ENCODE data around the gene POLR3B. TPM values are rescaled to one million over a fixed set of nuclear protein-coding genes. Genes with fewer than 3 reads are reported as not detected.

The POLR3B gene
- total RNA-seq (2014; rRNA removed; shearing (Covaris generic)) (11.7 and 14.6 TPM in 2 replicates), polyA plus RNA-seq (2016; fragmentation: Nextera tagmentation; extraction: Ambion mirVana) (3.9 and 4.0 TPM in 2 replicates)
- long read RNA-seq, full-length matches to known transcripts, result 1 of 4 reads
- long read RNA-seq, partial matches to known transcripts, result 2 of 4 reads
- long read RNA-seq, other reads (novel, unspliced or antisense), result 1 of 4 reads

- H3K36me3 Mint-ChIP-seq (ENCODE audit: low read depth), result no peaks in the 10 kb centered on the region; the same call in 2 of the 3 replicates
- Histone ChIP-seq H3K4me2 (peak within 1 kb of the TSS; percentile 91), H3F3A (replicated peaks; ENCODE audit: low read depth) (no peaks in the 10 kb centered on the region), H3K4me3 (peak within 1 kb of the TSS; percentile 78), H3K27me3 (ENCODE audit: insufficient read depth) (no peaks in the 10 kb centered on the region), H2AFZ (peak within 1 kb of the TSS; percentile 95; the same call in 1 of the 2 replicates), H3K36me3 (ENCODE audit: insufficient read depth) (no peaks in the 10 kb centered on the region), H4K20me1 (replicated peaks; ENCODE audit: insufficient read depth) (no peaks in the 10 kb centered on the region; the same call in 1 of the 2 replicates), H3K27ac (ENCODE audit: low read depth) (peak within 1 kb of the TSS; percentile 83), H3K9me2 (ENCODE audit: insufficient read depth) (no peaks in the 10 kb centered on the region), H3K79me2 (replicated peaks; ENCODE audit: insufficient read depth) (peaks cover 30% of the 10 kb centered on the region), H3K4me1 (ENCODE audit: insufficient read depth) (peaks cover 8% of the 10 kb centered on the region; the same call in 1 of the 2 replicates)
- ATAC-seq, result peak; percentile 91
- H3K4me3 Mint-ChIP-seq, result peak within 1 kb of the TSS; percentile 94
- peak; percentile 97 for DNase-seq (ENCODE audit: low spot score)
- peaks cover 12% of the 10 kb centered on the region for H3K27me3 Mint-ChIP-seq (ENCODE audit: insufficient read depth, low read depth, poor library complexity)
- no peaks in the 10 kb centered on the region for H3K9me3 Mint-ChIP-seq
- H3K27ac Mint-ChIP-seq, result peak within 1 kb of the TSS; percentile 85
- peaks cover 8% of the 10 kb centered on the region for H3K4me1 Mint-ChIP-seq
- TF ChIP-seq ZNF331 (CRISPR knock-in tag; IDR thresholded peaks at IDR 0.05; ENCODE audit: low read depth) (no peak), CREB1 (CRISPR knock-in tag; IDR thresholded peaks at IDR 0.05; ENCODE audit: low read depth) (peak; percentile 45; the same call in 1 of the 2 replicates), ZNF462 (CRISPR knock-in tag; IDR thresholded peaks at IDR 0.05) (no peak), STAT1 (IDR thresholded peaks at IDR 0.05; ENCODE audit: unreplicated experiment) (no peak), POLR2AphosphoS5 (IDR thresholded peaks at IDR 0.05; ENCODE audit: low read depth) (peak; percentile 90), JUNB (IDR thresholded peaks at IDR 0.05; ENCODE audit: unreplicated experiment) (no peak), EZH2 (IDR thresholded peaks at IDR 0.05; ENCODE audit: low read depth, unreplicated experiment) (no peak), NANOG (IDR thresholded peaks at IDR 0.05; ENCODE audit: borderline replicate concordance) (no peak), EZH2phosphoT487 (IDR thresholded peaks at IDR 0.05; ENCODE audit: unreplicated experiment) (no peak)
- TF ChIP-seq, protein P1, sequence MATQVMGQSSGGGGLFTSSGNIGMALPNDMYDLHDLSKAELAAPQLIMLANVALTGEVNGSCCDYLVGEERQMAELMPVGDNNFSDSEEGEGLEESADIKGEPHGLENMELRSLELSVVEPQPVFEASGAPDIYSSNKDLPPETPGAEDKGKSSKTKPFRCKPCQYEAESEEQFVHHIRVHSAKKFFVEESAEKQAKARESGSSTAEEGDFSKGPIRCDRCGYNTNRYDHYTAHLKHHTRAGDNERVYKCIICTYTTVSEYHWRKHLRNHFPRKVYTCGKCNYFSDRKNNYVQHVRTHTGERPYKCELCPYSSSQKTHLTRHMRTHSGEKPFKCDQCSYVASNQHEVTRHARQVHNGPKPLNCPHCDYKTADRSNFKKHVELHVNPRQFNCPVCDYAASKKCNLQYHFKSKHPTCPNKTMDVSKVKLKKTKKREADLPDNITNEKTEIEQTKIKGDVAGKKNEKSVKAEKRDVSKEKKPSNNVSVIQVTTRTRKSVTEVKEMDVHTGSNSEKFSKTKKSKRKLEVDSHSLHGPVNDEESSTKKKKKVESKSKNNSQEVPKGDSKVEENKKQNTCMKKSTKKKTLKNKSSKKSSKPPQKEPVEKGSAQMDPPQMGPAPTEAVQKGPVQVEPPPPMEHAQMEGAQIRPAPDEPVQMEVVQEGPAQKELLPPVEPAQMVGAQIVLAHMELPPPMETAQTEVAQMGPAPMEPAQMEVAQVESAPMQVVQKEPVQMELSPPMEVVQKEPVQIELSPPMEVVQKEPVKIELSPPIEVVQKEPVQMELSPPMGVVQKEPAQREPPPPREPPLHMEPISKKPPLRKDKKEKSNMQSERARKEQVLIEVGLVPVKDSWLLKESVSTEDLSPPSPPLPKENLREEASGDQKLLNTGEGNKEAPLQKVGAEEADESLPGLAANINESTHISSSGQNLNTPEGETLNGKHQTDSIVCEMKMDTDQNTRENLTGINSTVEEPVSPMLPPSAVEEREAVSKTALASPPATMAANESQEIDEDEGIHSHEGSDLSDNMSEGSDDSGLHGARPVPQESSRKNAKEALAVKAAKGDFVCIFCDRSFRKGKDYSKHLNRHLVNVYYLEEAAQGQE (IDR thresholded peaks at IDR 0.05; ENCODE audit: unreplicated experiment), result no peak
- TF ChIP-seq, protein P2, sequence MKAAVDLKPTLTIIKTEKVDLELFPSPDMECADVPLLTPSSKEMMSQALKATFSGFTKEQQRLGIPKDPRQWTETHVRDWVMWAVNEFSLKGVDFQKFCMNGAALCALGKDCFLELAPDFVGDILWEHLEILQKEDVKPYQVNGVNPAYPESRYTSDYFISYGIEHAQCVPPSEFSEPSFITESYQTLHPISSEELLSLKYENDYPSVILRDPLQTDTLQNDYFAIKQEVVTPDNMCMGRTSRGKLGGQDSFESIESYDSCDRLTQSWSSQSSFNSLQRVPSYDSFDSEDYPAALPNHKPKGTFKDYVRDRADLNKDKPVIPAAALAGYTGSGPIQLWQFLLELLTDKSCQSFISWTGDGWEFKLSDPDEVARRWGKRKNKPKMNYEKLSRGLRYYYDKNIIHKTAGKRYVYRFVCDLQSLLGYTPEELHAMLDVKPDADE (IDR thresholded peaks at IDR 0.05), result peak; percentile 52; the same call in 1 of the 2 replicates
- TF ChIP-seq, protein P3, sequence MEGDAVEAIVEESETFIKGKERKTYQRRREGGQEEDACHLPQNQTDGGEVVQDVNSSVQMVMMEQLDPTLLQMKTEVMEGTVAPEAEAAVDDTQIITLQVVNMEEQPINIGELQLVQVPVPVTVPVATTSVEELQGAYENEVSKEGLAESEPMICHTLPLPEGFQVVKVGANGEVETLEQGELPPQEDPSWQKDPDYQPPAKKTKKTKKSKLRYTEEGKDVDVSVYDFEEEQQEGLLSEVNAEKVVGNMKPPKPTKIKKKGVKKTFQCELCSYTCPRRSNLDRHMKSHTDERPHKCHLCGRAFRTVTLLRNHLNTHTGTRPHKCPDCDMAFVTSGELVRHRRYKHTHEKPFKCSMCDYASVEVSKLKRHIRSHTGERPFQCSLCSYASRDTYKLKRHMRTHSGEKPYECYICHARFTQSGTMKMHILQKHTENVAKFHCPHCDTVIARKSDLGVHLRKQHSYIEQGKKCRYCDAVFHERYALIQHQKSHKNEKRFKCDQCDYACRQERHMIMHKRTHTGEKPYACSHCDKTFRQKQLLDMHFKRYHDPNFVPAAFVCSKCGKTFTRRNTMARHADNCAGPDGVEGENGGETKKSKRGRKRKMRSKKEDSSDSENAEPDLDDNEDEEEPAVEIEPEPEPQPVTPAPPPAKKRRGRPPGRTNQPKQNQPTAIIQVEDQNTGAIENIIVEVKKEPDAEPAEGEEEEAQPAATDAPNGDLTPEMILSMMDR (conservative IDR thresholded peaks at IDR 0.05; ENCODE audit: low read depth in 2 of 2), result peak; percentile 72 to 91
Measured at GRCh38 chr12:106357549-106358395, at the start of gene POLR3B. TSS of gene POLR3B (plus strand) at chr12:106357748. CDS start at chr12:106357880, 132 bp downstream.

Data from GM23338 (cell line).